ENCODE results near the gene ASB18. TPM values are rescaled to one million over a fixed set of nuclear protein-coding genes. Genes with fewer than 3 reads are reported as not detected.
A peak's percentile ranks its signal among the peaks of the same experiment; 100 is the strongest.

Gene ASB18
- total and polyA plus RNA-seq, 2 of the 8 experiments (the other 6 are each of a cell fraction or from before 2014, with no cell fraction given) = not detected

GRCh38 chr2:236287656-236288055, 23.4 kb upstream of the ASB18 start:
- Histone ChIP-seq H4K5ac (ENCODE audit: insufficient read length, low read depth, low read length) (no peak overlapping the region), H3K27ac (ENCODE audit: low read depth, low read length) (no peak overlapping the region), H3K23ac (ENCODE audit: insufficient read length) (no peak overlapping the region), H3K56ac (replicated peaks; ENCODE audit: insufficient read length, low read depth, low read length) (no peak overlapping the region), H2BK120ac (replicated peaks; ENCODE audit: low read depth, low read length) (no peak overlapping the region), H3K14ac (ENCODE audit: insufficient read length) (no peak overlapping the region), H4K8ac (ENCODE audit: extremely low read depth, insufficient read depth, low read length) (no peak overlapping the region), H3K4ac (replicated peaks; ENCODE audit: insufficient read length, low read depth, low read length) (no peak overlapping the region), H2BK20ac (ENCODE audit: low read length) (no peak overlapping the region), H3K36me3 (ENCODE audit: control insufficient read depth in 2 of 4, insufficient read depth in 4 of 4, low read length in 3 of 4) (no peaks in the 10 kb centered on the region), H3K27me3 (replicated peaks in 1 of 4; ENCODE audit: control insufficient read depth in 3 of 4, extremely low read depth in 1 of 4, insufficient read depth in 3 of 4, low read length in 3 of 4) (no peaks in the 10 kb centered on the region), H2BK15ac (ENCODE audit: low read length) (no peak overlapping the region), H2BK5ac (ENCODE audit: low read depth, low read length) (no peak overlapping the region), H3K9me3 (ENCODE audit: insufficient read depth in 2 of 2, low read depth in 1 of 2, low read length in 1 of 2) (no peaks in the 10 kb centered on the region), H2AFZ (ENCODE audit: low read length) (no peak overlapping the region), H4K20me1 (replicated peaks in 1 of 2; ENCODE audit: control insufficient read depth in 1 of 2, insufficient read depth in 2 of 2, low read length in 2 of 2) (no peaks in the 10 kb centered on the region), H3K18ac (ENCODE audit: extremely low read depth, low read length) (no peak overlapping the region), H3K4me3 (ENCODE audit: extremely low read depth in 1 of 4, insufficient read depth in 2 of 4, low read depth in 3 of 4, low read length in 4 of 4) (no peak overlapping the region), H3K23me2 (ENCODE audit: low read depth, low read length) (no peaks in the 10 kb centered on the region), H4K91ac (replicated peaks; ENCODE audit: insufficient read length, low read length) (no peak overlapping the region), H2BK12ac (ENCODE audit: low read depth, low read length) (no peak overlapping the region), H3K4me1 (replicated peaks in 1 of 4; ENCODE audit: control insufficient read depth in 3 of 4, insufficient read depth in 4 of 4, low read length in 3 of 4) (no peaks in the 10 kb centered on the region), H3K79me1 (ENCODE audit: low read depth, low read length) (no peaks in the 10 kb centered on the region), H2AK5ac (ENCODE audit: low read depth, low read length) (no peak overlapping the region), H3K79me2 (ENCODE audit: control insufficient read depth in 1 of 2, insufficient read depth in 2 of 2, low read length in 2 of 2) (no peaks in the 10 kb centered on the region), H3K9ac (replicated peaks in 1 of 4; ENCODE audit: extremely low read depth in 1 of 4, low read depth in 3 of 4, low read length in 3 of 4) (no peak overlapping the region), H3K4me2 (ENCODE audit: insufficient read depth in 1 of 2, low read depth in 2 of 2, low read length in 2 of 2) (no peak overlapping the region)
- POLR2A ChIA-PET (ENCODE audit: partially characterized antibody) = no interaction called here
- 86% methylated on average over 6 of the region's 6 CpGs; no CpG with 5 or more reads in 1 of the 2 experiments for WGBS, 2 experiments (ENCODE audit: extremely low coverage in 1 of 2, insufficient coverage in 1 of 2, insufficient read length in 1 of 2, insufficient replicate concordance in 2 of 2, low coverage in 1 of 2, low lambda C conversion rate in 2 of 2, missing lambda C conversion rate in 1 of 2)
- FAIRE-seq (no peak), DNase-seq (ENCODE audit: low read depth in 1 of 2, low spot score in 2 of 2) (peak in 1 of 2 experiments; percentile 16)
- CTCF ChIA-PET (ENCODE audit: partially characterized antibody) = interaction anchor here (0.6 to 1.2 kb wide), 2 partner anchors 9 to 26 kb away, joined by 3 to 4 read pairs; no protein-coding TSS in a partner anchor
- TF ChIP-seq YY1 (IDR thresholded peaks at IDR 0.05; ENCODE audit: low read depth, low read length) (no peak), RXRA (IDR thresholded peaks at IDR 0.05; ENCODE audit: insufficient read depth, low read depth, low read length) (no peak), SUZ12 (IDR thresholded peaks at IDR 0.05; ENCODE audit: low read length) (no peak), RAD21 (IDR thresholded peaks at IDR 0.05 in 1 of 2, conservative IDR thresholded peaks at IDR 0.05 in 1 of 2; ENCODE audit: low read depth in 2 of 2, low read length in 2 of 2) (no peak), CREB1 (IDR thresholded peaks at IDR 0.05) (no peak), KDM5A (IDR thresholded peaks at IDR 0.05; ENCODE audit: low read length) (no peak), TBP (IDR thresholded peaks at IDR 0.05; ENCODE audit: low read depth, low read length) (no peak)

Measured in H1 (cell line).